ENCODE measurements around the gene LRTM1. TPM values are rescaled to one million over a fixed set of nuclear protein-coding genes. Genes with fewer than 3 reads are reported as not detected.
A peak's percentile ranks its signal among the peaks of the same experiment; 100 is the strongest.

The LRTM1 gene
- total and polyA plus RNA-seq, 7 donors: 3.1 TPM; not detected in 6

DNA sequence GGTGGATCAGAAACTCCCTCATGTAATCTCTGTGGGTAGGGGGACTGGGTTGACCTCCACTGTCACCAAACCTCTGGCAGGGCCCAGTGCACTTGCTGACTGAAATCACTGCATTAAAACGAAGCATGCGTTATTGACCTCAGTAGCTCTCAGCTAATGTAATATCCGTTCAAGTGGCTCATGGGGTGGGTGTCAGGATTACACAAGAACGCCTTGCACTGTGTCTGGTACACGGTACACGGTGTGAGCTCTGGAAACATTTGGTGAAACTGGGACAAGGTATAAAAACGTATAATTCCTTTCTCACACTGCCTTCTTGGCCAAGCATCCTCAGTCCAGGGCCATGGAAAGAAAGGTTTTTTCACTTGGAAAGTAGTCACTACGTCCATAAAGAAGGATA is 11.9 kb downstream of the LRTM1 start:
- DNase-seq (no peak), ATAC-seq (no peak)
- Histone ChIP-seq H3K27me3 (ENCODE audit: insufficient read depth in 3 of 3, low read length in 2 of 3) (no peaks in the 10 kb centered on the region), H3K36me3 (ENCODE audit: insufficient read depth in 1 of 2, low read depth in 1 of 2) (no peaks in the 10 kb centered on the region), H3K9me3 (no peaks in the 10 kb centered on the region), H3K4me1 (no peaks in the 10 kb centered on the region), H3K27ac (no peak overlapping the region), H3K4me3 (no peak overlapping the region)
- 89 to 91% (median 89%) methylated on average over 8 of the region's 8 CpGs for WGBS, 3 donors
- intact Hi-C loops (cut with DNase I): no loop called here
- TF ChIP-seq, protein P1, sequence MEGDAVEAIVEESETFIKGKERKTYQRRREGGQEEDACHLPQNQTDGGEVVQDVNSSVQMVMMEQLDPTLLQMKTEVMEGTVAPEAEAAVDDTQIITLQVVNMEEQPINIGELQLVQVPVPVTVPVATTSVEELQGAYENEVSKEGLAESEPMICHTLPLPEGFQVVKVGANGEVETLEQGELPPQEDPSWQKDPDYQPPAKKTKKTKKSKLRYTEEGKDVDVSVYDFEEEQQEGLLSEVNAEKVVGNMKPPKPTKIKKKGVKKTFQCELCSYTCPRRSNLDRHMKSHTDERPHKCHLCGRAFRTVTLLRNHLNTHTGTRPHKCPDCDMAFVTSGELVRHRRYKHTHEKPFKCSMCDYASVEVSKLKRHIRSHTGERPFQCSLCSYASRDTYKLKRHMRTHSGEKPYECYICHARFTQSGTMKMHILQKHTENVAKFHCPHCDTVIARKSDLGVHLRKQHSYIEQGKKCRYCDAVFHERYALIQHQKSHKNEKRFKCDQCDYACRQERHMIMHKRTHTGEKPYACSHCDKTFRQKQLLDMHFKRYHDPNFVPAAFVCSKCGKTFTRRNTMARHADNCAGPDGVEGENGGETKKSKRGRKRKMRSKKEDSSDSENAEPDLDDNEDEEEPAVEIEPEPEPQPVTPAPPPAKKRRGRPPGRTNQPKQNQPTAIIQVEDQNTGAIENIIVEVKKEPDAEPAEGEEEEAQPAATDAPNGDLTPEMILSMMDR (IDR thresholded peaks at IDR 0.05): no peak

DNA sequence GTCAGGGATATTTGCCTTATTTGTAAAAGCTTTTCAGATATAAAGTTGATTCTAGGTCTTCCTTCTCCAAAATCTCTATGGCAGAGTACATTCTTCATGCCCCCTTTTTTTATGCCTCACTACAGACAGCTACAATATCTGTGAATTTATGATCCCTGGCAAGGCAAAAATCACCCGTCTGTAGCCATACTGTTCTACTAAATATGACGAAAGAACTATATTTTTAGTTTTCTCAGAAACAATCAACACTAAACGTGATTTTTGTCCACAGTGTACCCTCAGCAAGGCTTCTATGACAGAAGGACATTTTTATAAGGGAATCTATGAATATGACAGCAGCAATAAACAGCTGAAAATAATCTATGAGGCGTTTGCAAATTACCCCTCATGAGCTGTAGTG is 12.7 kb downstream of the LRTM1 start:
- WGBS, 3 donors: 38 to 52% (median 50%) methylated on average over 4 of the region's 4 CpGs
- no peak for ATAC-seq
- no peaks in the 10 kb centered on the region for H3K36me3 ChIP-seq (ENCODE audit: insufficient read depth in 1 of 2, low read depth in 1 of 2)
- H3K27me3 ChIP-seq (ENCODE audit: insufficient read depth in 3 of 3, low read length in 2 of 3): no peaks in the 10 kb centered on the region
- no peak for DNase-seq
- H3K9me3 ChIP-seq: no peaks in the 10 kb centered on the region
- intact Hi-C loops (cut with DNase I): no loop called here
- H3K4me3 ChIP-seq: no peak overlapping the region
- no peaks in the 10 kb centered on the region for H3K4me1 ChIP-seq
- no peak overlapping the region for H3K27ac ChIP-seq
- TF ChIP-seq, protein P1 (IDR thresholded peaks at IDR 0.05): no peak

GRCh38 chr3:54914180-54914579 is 13.7 kb downstream of the LRTM1 start:
- 70 to 82% (median 78%) methylated on average over 2 of the region's 2 CpGs for WGBS, 3 donors

DNA sequence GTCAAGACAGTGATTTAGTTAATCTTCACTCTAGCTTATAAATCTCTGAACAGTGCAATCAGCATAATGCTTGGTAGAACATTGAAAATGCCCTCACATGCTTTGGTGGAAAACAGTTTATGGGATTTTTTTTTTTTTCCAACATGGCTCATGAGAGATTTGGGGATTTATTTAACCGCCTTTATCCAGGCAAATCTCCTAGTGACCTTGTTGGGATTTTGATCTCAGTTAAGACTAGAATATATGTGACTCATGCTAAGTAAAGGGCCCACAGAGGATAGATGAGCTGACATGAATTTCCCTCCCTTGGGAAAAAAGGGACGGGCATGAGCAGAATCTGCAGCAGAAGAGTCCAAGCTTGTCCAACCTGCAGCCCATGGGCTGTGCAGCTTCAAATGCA is 18.7 kb downstream of the LRTM1 start:
- intact Hi-C loops (cut with DNase I): no loop called here

More at GRCh38 chr3:54914180-54914579, 13.7 kb downstream of the LRTM1 start:
- ATAC-seq: no peak
- no peak for DNase-seq
- intact Hi-C loops (cut with DNase I): no loop called here
- peaks cover 1% of the 10 kb centered on the region for H3K4me1 ChIP-seq
- H3K4me3 ChIP-seq: no peak overlapping the region
- no peak overlapping the region for H3K27ac ChIP-seq
- TF ChIP-seq, protein P1 (IDR thresholded peaks at IDR 0.05): no peak
- no peaks in the 10 kb centered on the region for H3K9me3 ChIP-seq
- no peaks in the 10 kb centered on the region for H3K36me3 ChIP-seq (ENCODE audit: insufficient read depth in 1 of 2, low read depth in 1 of 2)
- H3K27me3 ChIP-seq (ENCODE audit: insufficient read depth in 3 of 3, low read length in 2 of 3): no peaks in the 10 kb centered on the region

DNA sequence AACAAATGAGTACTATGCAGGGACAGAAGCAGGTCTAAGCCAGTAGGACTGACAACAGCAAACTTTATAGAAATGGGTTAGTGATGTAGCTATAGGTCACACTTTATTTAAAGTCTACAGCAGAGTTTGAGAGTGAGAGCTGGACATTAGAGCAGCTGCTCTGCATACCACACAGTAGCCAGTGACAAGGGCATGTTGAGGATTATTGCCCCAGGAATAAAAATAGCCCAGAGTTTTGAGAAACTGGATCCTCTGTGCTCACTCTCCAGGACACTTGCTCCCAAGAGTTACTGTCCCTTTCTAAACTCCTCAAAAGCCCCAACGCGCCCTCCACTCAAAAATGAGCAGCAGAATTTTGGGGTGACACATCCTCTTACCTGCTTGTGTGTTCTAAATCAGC is 21.1 kb downstream of the LRTM1 start:
- H3K4me3 ChIP-seq: no peak overlapping the region
- no peaks in the 10 kb centered on the region for H3K27me3 ChIP-seq (ENCODE audit: insufficient read depth in 3 of 3, low read length in 2 of 3)
- ATAC-seq (peak; percentile 91 to 96 (median 94)), DNase-seq (no peak)
- no peaks in the 10 kb centered on the region for H3K36me3 ChIP-seq (ENCODE audit: insufficient read depth in 1 of 2, low read depth in 1 of 2)
- intact Hi-C loops (cut with DNase I): no loop called here
- TF ChIP-seq, protein P1 (IDR thresholded peaks at IDR 0.05): no peak
- H3K27ac ChIP-seq: peak overlapping the region; percentile 78
- 30 to 47% (median 44%) methylated on average over 2 of the region's 2 CpGs for WGBS, 3 donors
- H3K4me1 ChIP-seq: peaks cover 39% of the 10 kb centered on the region
- no peaks in the 10 kb centered on the region for H3K9me3 ChIP-seq

More for the DNA sequence above, 18.7 kb downstream of the LRTM1 start:
- ATAC-seq (no peak), DNase-seq (no peak)
- Histone ChIP-seq H3K4me3 (no peak overlapping the region), H3K4me1 (peaks cover 30% of the 10 kb centered on the region), H3K27me3 (ENCODE audit: insufficient read depth in 3 of 3, low read length in 2 of 3) (no peaks in the 10 kb centered on the region), H3K36me3 (ENCODE audit: insufficient read depth in 1 of 2, low read depth in 1 of 2) (no peaks in the 10 kb centered on the region), H3K27ac (no peak overlapping the region), H3K9me3 (no peaks in the 10 kb centered on the region)
- TF ChIP-seq, protein P1 (IDR thresholded peaks at IDR 0.05): no peak
- WGBS, 3 donors: 61 to 79% (median 67%) methylated on average over 2 of the region's 2 CpGs

Data from psoas muscle (tissue), 8 donors.